Right lobe of liver (tissue), 6 donors: Measurements from ENCODE around the gene GNB3. TPM values are rescaled to one million over a fixed set of nuclear protein-coding genes. Genes with fewer than 3 reads are reported as not detected.
A peak's percentile ranks its signal among the peaks of the same experiment; 100 is the strongest.
"Not testable (repeated sequence)": the region's sequence is repeated elsewhere in the genome, so short reads cannot be mapped to it uniquely, and the experiment has no call there.

Source experiments
- ATAC-seq, 4 donors: fragments of 200-7000 bp; cut with Tn5 transposase; one replicate each; pipeline ENCODE4 v1.9.1; 2020; ENCODE audit warnings: mild to moderate bottlenecking in 4 of 4, moderate library complexity in 4 of 4
- DNase-seq, 3 donors: peaks; one replicate each; pipeline ENCODE4 v3.0.0-alpha.2; 2020
- H3K27ac ChIP-seq, 3 donors: fragments of 200-600 bp; one replicate each; pipeline ENCODE4 v1.8.0; 2022
- H3K27me3 ChIP-seq, 2 donors: fragments of 200-600 bp; one replicate each; pipeline ENCODE4 v1.8.0; 2022
- H3K36me3 ChIP-seq, 4 donors: fragments of 200-600 bp; sonication (generic) in 1 of 4; one replicate each; pipeline versions ENCODE4 v1.5.1 to v1.8.0; 2017 to 2022; ENCODE audit warnings: control low read depth in 1 of 4
- H3K4me1 ChIP-seq, 4 donors: fragments of 200-600 bp; sonication (generic) in 1 of 4; one replicate each; pipeline versions ENCODE4 v1.5.1 to v1.8.0; 2017 to 2022; ENCODE audit warnings: control low read depth in 1 of 4
- H3K4me3 ChIP-seq, 3 donors: fragments of 200-600 bp; one replicate each; pipeline ENCODE4 v1.8.0; 2022
- H3K9me3 ChIP-seq, 4 donors: fragments of 200-600 bp; sonication (generic) in 1 of 4; one replicate each; pipeline versions ENCODE4 v1.5.1 to v1.8.0; 2017 to 2022; ENCODE audit warnings: control low read depth in 1 of 4
- CTCF ChIP-seq, 4 donors: fragments of 200-600 bp in 3 of 4; fragments of 450-650 bp in 1 of 4; IDR thresholded peaks; one replicate each; pipeline versions ENCODE4 v1.5.1 to v1.8.0; 2016 to 2022; ENCODE audit warnings: antibody characterized with exemption in 4 of 4, mild to moderate bottlenecking in 2 of 4
- POLR2A ChIP-seq: fragments of 450-650 bp; IDR thresholded peaks from one replicate; pipeline ENCODE4 v1.6.1; 2017; ENCODE audit warnings: antibody characterized with exemption, mild to moderate bottlenecking
- WGBS: methylation state at CpG from one replicate; pipeline ENCODE4 v1.1.6; 2018; ENCODE audit warnings: low coverage, low lambda C conversion rate; ENCODE audit not compliant: insufficient coverage; ENCODE audit errors: missing lambda C conversion rate; 5-methylcytosine and 5-hydroxymethylcytosine counted together
- intact Hi-C, 2 donors: fragments of 100-400 bp; cut with DNase I; formaldehyde crosslinking; loops; one replicate each; pipeline versions ENCODE4 v1.11.2 to v1.14.1; 2022
- total RNA-seq, 6 experiments: library from RNA; depleted of rRNA in 2 of 6; stranded (reverse); fragments of >200 nt in 2 of 6; fragmentation: NEBNext Ultra II Directional in 3 of 6; extraction: Animal tissue kit (Norgen Biotek cat#: 25700) in 3 of 6; gene quantifications; one replicate each; pipeline versions ENCODE4 v1.1.0 to v1.2.4, GENCODE V29; 2016 to 2023
- donor health status: DM: no; HTN: yes; CAD: no.
- donor health status: DM: no; HTN: no; CAD: no.
- donor health status: DM: no; HTN: no; CAD: no.
- donor health status: DM: no; HTN: yes; CAD: no.
- donor health status: DM: no; HTN: yes; CAD: no.

The GNB3 gene
- total RNA-seq, 6 experiments from 2014 or later: 0.17 to 0.51 (median 0.43) TPM; not detected in 2

GRCh38 chr12:6860942-6861341 lies 20.2 kb downstream of the GNB3 start:
- Histone ChIP-seq H3K4me3 (no peak overlapping the region), H3K9me3 (no peaks in the 10 kb centered on the region), H3K27me3 (no peaks in the 10 kb centered on the region), H3K36me3 (peaks cover 0 to 67% (median 31%) of the 10 kb centered on the region in 4 donors), H3K27ac (no peak overlapping the region), H3K4me1 (no peaks in the 10 kb centered on the region)
- WGBS: 67% methylated on average over 1 of the region's 7 CpGs
- no peak for ATAC-seq
- no peak for TF ChIP-seq POLR2A
- TF ChIP-seq CTCF (IDR thresholded peaks at IDR 0.05): no peak
- peak in 1 of 3 donors; percentile 14 for DNase-seq
- intact Hi-C loops: no loop called here

- Histone ChIP-seq H3K9me3 (no peaks in the 10 kb centered on the region), H3K27me3 (no peaks in the 10 kb centered on the region), H3K36me3 (peaks cover 0 to 63% (median 31%) of the 10 kb centered on the region in 4 donors), H3K4me1 (peaks cover 0 to under 1% (median 0%) of the 10 kb centered on the region in 4 donors), H3K4me3 (no peak overlapping the region), H3K27ac (no peak overlapping the region)
- no peak for TF ChIP-seq POLR2A
- TF ChIP-seq CTCF (IDR thresholded peaks at IDR 0.05): no peak
- DNase-seq (peak in 1 of 3 donors; percentile 13), ATAC-seq (no peak)
- intact Hi-C loops: no loop called here
- WGBS: no CpG with 5 or more reads among the region's 9 CpGs
Observed at GRCh38 chr12:6861391-6861790, 20.7 kb downstream of the GNB3 start.

- Histone ChIP-seq H3K4me1 (peaks cover 0 to 6% (median 3%) of the 10 kb centered on the region in 4 donors), H3K36me3 (peaks cover 0 to 46% (median 23%) of the 10 kb centered on the region in 4 donors), H3K27ac (no peak overlapping the region), H3K9me3 (no peaks in the 10 kb centered on the region), H3K27me3 (no peaks in the 10 kb centered on the region), H3K4me3 (no peak overlapping the region)
- ATAC-seq: no peak
- TF ChIP-seq POLR2A (no peak), CTCF (IDR thresholded peaks at IDR 0.05) (no peak)
- DNase-seq: peak in 1 of 3 donors; percentile 20
- intact Hi-C loops: no loop called here
- 97% methylated on average over 5 of the region's 11 CpGs for WGBS
Observed at GRCh38 chr12:6863033-6863432, 22.3 kb downstream of the GNB3 start.

GRCh38 chr12:6863586-6864321 lies 23.0 kb downstream of the GNB3 start:
- ATAC-seq (no peak), DNase-seq (peak in 2 of 3 donors; percentile 15 to 50)
- Histone ChIP-seq H3K36me3 (peaks cover 0 to 39% (median 19%) of the 10 kb centered on the region in 4 donors), H3K9me3 (no peaks in the 10 kb centered on the region), H3K27ac (no peak overlapping the region), H3K4me1 (peaks cover 0 to 12% (median 5%) of the 10 kb centered on the region in 4 donors), H3K4me3 (no peak overlapping the region), H3K27me3 (no peaks in the 10 kb centered on the region)
- intact Hi-C loops: no loop called here
- TF ChIP-seq POLR2A (no peak), CTCF (IDR thresholded peaks at IDR 0.05) (no peak)
- 94% methylated on average over 5 of the region's 16 CpGs for WGBS

GRCh38 chr12:6865307-6865706 lies 24.6 kb downstream of the GNB3 start:
- peaks cover 0 to 36% (median 19%) of the 10 kb centered on the region in 4 donors for H3K36me3 ChIP-seq
- intact Hi-C loops, H3K27me3 ChIP-seq, H3K9me3 ChIP-seq, ATAC-seq, H3K4me3 ChIP-seq, H3K27ac ChIP-seq: not testable (repeated sequence)
- 97% methylated on average over 4 of the region's 5 CpGs for WGBS
- DNase-seq: peak in 2 of 3 donors; percentile 13 to 30
- H3K4me1 ChIP-seq: peaks cover 0 to 21% (median 10%) of the 10 kb centered on the region in 4 donors
